Measurements from ENCODE around the gene PRPF31. TPM values are rescaled to one million over a fixed set of nuclear protein-coding genes. Genes with fewer than 3 reads are reported as not detected.

PRPF31 gene, protein sequence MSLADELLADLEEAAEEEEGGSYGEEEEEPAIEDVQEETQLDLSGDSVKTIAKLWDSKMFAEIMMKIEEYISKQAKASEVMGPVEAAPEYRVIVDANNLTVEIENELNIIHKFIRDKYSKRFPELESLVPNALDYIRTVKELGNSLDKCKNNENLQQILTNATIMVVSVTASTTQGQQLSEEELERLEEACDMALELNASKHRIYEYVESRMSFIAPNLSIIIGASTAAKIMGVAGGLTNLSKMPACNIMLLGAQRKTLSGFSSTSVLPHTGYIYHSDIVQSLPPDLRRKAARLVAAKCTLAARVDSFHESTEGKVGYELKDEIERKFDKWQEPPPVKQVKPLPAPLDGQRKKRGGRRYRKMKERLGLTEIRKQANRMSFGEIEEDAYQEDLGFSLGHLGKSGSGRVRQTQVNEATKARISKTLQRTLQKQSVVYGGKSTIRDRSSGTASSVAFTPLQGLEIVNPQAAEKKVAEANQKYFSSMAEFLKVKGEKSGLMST
- total RNA-seq (2022; extraction: Qiagen RNA extraction; ENCODE audit: low read depth), result 105 to 129 TPM (median 117 TPM) in 5 replicates

DNA sequence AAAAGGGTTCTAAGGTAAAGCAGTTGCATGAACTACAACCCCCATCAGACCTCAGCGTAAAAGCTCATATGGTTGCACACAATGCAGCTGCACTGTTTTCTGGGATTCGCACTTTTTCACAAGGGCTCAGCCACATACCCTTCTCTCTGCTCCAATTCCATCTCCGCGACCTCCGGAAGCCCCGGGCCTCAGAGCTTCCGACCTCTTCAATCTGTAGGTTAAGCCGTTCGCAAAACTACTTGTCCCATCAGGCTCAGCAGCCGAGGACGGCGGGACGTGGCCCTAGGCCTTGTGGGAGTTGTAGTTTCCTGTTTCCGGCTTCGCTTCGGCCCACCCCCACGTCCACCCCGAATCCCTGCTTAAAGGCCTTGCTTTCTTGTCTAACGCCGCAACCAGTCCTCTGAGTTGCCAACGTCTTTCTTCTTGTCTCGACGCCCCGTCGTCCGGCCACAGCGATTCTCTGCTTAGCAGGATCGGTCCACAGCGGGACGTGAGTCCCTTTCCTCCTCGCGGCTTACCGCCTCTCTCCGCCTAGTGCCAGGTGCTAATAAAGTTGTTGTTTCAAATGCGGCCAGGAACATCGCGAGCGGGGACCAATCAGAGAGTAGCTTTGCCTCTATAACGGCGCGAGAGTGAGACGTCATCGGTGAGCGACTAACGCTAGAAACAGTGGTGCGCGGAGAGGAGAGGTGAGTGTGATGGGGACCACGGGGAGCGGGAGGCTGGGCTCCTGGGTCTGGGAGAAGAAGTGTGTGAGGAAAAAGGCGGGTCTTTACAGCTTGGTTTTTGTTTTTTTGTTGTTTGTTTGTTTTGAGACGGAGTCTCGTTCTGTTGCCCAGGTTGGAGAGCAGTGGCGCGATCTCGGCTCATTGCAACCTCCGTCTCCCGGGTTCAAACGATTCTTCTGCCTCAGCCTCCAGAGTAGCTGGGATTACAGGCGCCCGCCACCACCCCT is at the start of gene PRPF31, which contains the start of gene TFPT:
Gene PRPF31, plus strand, starts transcription at position 646 of the 955 bp plus-strand sequence. CDS start 2,525 bp downstream, outside the sequence.
Gene TFPT, minus strand, starts transcription at position 549 of the 955 bp plus-strand sequence. Its CDS starts 388 bp downstream, at position 161.

DNA sequence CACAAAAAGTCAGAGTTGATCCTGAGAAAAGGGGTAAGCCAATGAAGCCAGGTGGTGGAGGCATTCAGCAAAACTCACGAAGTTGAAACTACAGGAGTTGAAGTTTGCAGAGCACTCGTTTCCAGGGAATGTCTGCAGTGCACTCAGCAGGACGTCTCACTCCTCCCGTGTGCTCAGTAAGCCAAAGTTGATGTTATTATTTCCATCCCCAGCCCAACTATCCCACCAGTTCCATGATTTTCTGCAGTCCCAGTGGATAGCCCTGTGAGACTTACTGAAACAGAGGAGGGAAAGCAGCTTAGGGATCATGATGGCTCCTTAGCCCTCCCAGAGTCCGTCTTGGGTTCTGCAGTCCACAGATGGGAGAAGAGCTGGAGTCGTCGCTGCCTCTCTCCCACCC is 34.5 kb upstream of the PRPF31 start, which contains the start of gene TARM1:
Gene TARM1, minus strand, starts transcription at position 334 of the 400 bp plus-strand sequence. Its CDS starts 25 bp downstream, at position 309.

DNA sequence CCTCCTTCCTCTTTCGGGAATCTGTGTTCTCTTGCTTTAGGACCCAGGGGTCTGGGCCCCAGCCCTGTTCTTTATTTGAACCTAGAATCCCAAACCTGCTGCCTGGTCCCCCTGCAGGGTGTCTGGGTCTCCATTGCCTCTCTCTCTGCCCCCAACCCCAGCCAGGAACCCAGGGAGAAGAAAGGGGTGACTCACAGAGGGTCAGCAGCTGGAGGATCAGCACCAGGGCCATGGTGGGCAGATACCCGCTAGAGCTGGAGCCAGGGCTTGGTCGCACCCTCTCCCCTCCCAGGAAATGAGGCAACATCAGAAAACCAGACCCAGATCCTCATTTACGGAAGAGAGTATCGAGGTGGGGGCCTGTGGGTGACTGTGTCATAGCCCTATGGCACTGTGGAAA is 15.0 kb upstream of the PRPF31 start, which contains the start of gene OSCAR:
Gene OSCAR, minus strand, starts transcription at position 243 of the 400 bp plus-strand sequence. Its CDS starts 11 bp downstream, at position 232.

DNA sequence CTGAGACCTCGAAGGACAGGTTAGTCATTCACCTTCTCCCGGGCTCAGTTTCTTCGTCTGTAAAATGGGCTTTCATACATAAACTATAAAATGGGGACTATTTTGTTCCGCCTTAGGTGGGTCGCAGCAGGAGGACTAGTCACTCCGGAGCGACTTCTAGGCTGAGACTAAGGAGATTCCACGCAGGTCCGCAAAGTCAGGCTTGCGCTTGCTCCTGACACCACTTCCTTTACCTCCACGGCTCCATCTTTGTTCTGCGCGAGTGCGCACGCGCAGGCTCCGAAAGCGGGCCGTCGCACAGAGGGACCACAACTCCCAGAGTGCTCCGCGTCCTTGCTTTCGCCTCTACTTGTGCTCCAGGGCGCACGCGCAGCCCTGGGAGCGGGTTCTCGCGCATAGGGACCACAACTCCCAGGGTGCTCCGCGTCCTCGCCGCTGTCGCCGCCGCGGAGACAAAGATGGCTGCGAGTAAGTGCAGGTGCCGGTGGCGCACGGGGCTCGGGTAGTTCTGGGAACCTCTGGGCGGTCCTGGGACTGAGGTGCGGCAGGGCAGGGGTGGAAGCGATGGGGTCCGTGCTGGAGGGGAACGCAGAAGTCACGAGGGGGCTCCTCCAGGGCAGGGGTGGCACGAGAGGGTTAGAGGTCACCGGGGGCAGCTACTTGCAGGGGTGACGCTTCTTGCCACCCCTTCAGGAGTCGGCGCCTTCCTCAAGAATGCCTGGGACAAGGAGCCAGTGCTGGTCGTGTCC is 13.0 kb upstream of the PRPF31 start, which contains the start of gene NDUFA3:
Gene NDUFA3, plus strand, starts transcription at position 435 of the 749 bp plus-strand sequence. Its CDS starts 24 bp downstream, at position 459.

DNA sequence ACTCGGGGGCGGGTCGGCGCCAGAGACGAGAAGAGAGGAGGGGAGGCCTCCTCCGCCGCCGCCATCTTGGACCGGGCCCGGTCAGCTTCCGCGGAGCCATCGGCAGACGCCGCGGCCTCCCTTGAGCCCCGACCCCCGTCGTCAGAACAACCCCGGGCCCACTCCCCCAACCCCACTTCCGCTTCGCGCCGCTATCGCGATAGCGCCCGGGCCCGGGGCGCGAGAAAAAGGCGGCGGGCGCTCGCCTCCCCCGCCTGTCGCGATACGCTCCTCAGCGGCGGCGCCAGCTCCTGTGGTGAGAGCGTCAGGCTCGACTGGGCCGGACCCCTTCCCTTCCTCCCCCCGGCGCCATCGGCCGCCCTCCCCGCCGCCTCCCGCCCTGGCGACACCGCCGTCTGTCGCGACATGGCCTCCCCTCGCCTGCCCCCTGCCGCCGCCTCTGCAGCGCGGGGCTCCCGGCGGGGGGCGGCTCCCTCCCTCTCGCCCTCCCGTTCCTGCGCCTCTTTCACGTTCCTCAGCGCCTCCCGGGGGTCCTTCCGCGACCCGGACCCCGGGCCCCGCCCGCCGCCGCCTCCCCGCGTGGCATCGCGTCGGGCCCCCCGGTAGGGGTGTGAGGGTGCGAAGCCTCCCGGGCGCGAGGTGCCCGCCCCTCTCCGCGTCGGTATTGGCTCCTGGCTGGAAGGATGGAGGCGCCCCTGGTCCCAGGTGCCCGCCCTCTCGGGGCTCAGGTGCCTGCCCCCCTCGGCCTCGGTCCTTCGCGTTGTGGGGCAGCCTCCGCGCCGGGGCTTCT is 22.3 kb downstream of the PRPF31 start, which contains the start of gene CNOT3:
Gene CNOT3, plus strand, starts transcription at position 64 of the 790 bp plus-strand sequence. CDS start 5,217 bp downstream, outside the sequence.

DNA sequence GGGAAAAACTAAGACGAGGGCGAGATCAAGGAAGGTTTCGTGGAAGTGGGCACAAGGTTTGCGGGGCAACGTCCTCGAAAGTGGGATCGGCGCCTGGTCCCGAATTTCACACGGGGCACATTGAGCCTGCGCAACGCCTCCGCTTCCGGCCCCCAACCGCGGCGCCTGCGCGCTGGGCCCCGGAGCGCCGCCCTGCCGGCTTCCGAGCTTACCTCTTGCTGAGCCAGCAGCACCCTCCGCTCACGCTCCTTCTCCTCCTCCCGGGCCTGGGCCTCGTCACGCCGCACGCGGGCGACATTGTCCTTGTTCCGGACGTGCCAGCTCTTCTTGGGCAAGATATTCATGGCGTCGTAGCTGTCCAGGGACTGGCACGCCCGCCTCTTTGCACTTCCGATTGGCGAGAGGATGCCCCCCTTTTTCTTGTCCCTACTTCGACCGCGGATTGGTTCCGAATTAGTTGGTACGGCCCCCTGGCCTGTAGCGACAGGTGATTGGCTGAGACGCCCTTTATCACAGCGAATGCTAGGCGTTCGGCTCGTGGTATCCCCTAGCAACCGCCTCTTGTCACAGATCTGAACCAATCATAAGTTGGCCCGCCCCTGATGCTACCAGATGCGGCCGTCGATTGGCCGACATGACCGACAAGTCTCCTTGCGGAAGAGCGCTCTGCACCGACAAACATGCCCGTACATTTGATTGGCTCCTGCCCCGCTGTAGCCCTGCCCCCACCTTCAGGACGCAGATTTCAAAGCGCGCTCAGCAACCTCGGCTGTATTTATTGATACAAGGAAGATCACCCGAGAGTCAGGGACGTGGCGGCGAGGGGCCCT is 44.0 kb downstream of the PRPF31 start, which contains the start of gene LENG1:
Gene LENG1, minus strand, starts transcription at position 370 of the 830 bp plus-strand sequence. Its CDS starts 26 bp downstream, at position 344.

DNA sequence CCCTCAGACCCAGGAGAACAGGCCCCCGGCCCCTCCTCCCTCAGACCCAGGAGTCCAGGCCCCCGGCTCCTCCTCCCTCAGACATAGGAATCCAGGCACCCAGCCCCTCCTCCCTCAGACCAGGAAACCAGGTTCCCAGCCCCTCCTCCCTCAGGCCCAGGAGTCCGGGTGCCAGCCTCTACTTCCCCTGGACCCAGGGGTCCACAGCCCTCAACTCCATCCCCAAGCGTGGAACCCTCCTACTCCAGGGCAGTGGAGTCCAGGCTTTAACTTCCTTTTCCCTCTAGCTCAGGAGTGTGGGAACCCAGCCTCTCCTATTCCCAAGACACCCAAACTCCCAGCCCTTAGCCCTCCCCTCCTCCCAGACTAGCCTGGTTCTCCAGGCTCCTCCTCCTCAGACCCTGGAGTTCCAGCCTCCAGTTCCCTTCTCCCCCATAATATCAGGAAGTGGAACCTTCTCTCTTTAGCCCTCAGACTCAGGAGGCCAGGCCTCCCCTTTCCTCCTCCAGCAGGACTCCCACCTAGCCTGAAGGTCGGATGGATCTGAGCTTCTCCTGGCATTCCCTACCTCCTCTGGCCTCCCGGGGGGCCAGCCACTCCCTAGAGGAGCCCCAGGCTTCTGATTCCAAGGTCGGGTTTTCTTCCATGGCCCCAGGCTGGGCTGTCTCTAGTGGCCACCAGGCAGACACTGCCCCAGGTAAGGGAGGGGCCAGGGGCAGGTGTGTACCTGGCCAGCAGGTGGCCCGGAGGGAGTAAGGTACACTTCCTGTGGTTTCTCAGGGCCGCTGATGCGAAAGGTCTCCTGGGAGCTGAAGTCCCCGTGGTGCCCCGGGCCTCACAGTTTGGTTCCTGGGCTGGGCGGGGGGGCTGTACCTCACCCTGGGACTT is 57.2 kb downstream of the PRPF31 start, which contains the start of gene TMC4:
Gene TMC4, minus strand, starts transcription at position 690 of the 888 bp plus-strand sequence. Its CDS starts 43 bp downstream, at position 647.

Other genes starting within 250 kb of the PRPF31 start
- gene MYADM, start 247.9 kb upstream of the PRPF31 start, total RNA-seq (2022; extraction: Qiagen RNA extraction; ENCODE audit: low read depth), result 219 to 342 TPM (median 291 TPM) in 5 replicates
- 3.5 to 7.1 TPM (median 5.9 TPM) in 5 replicates for gene PRKCG, start 233.6 kb upstream of the PRPF31 start, total RNA-seq (2022; extraction: Qiagen RNA extraction; ENCODE audit: low read depth)
- 6.4 to 10.4 TPM (median 9.3 TPM) in 5 replicates for gene CACNG7, start 206.5 kb upstream of the PRPF31 start, total RNA-seq (2022; extraction: Qiagen RNA extraction; ENCODE audit: low read depth)
- 0.69 to 1.5 TPM (median 1.3 TPM) in 5 replicates for gene CACNG8, start 152.8 kb upstream of the PRPF31 start, total RNA-seq (2022; extraction: Qiagen RNA extraction; ENCODE audit: low read depth)
- 10.5 to 14.4 TPM (median 12.1 TPM) in 5 replicates for gene CACNG6, start 124.1 kb upstream of the PRPF31 start, total RNA-seq (2022; extraction: Qiagen RNA extraction; ENCODE audit: low read depth)
- 0.24 to 1.1 TPM (median 0.49 TPM) in 5 replicates for gene VSTM1, start 51.9 kb upstream of the PRPF31 start, total RNA-seq (2022; extraction: Qiagen RNA extraction; ENCODE audit: low read depth)
- gene TARM1, start 34.4 kb upstream of the PRPF31 start, total RNA-seq (2022; extraction: Qiagen RNA extraction; ENCODE audit: low read depth), result not detected in 5 replicates
- gene OSCAR, start 15.0 kb upstream of the PRPF31 start, total RNA-seq (2022; extraction: Qiagen RNA extraction; ENCODE audit: low read depth), result 0.20 to 0.59 TPM (median 0.32 TPM) in 5 replicates
- 182 to 311 TPM (median 230 TPM) in 5 replicates for gene NDUFA3, start 12.9 kb upstream of the PRPF31 start, total RNA-seq (2022; extraction: Qiagen RNA extraction; ENCODE audit: low read depth)
- 21.4 to 26.1 TPM (median 22.6 TPM) in 5 replicates for gene TFPT, start 97 bp upstream of the PRPF31 start, total RNA-seq (2022; extraction: Qiagen RNA extraction; ENCODE audit: low read depth)
- gene CNOT3, start 22.0 kb downstream of the PRPF31 start, total RNA-seq (2022; extraction: Qiagen RNA extraction; ENCODE audit: low read depth), result 57.2 to 72.3 TPM (median 69.3 TPM) in 5 replicates
- 8.1 to 10.5 TPM (median 8.3 TPM) in 5 replicates for gene LENG1, start 44.0 kb downstream of the PRPF31 start, total RNA-seq (2022; extraction: Qiagen RNA extraction; ENCODE audit: low read depth)
- 0.98 to 2.3 TPM (median 1.2 TPM) in 5 replicates for gene TMC4, start 57.4 kb downstream of the PRPF31 start, total RNA-seq (2022; extraction: Qiagen RNA extraction; ENCODE audit: low read depth)
- 117 to 173 TPM (median 146 TPM) in 5 replicates for gene MBOAT7, start 73.8 kb downstream of the PRPF31 start, total RNA-seq (2022; extraction: Qiagen RNA extraction; ENCODE audit: low read depth)
- 81.1 to 135 TPM (median 123 TPM) in 5 replicates for gene TSEN34, start 75.6 kb downstream of the PRPF31 start, total RNA-seq (2022; extraction: Qiagen RNA extraction; ENCODE audit: low read depth)
- 2,109 to 2,638 TPM (median 2,211 TPM) in 5 replicates for gene RPS9, start 85.1 kb downstream of the PRPF31 start, total RNA-seq (2022; extraction: Qiagen RNA extraction; ENCODE audit: low read depth)
- gene LILRB3, start 107.3 kb downstream of the PRPF31 start, total RNA-seq (2022; extraction: Qiagen RNA extraction; ENCODE audit: low read depth), result 0.16 to 0.28 TPM in 2 of 5 replicates, not detected in the others
- gene LILRA6, start 127.0 kb downstream of the PRPF31 start, total RNA-seq (2022; extraction: Qiagen RNA extraction; ENCODE audit: low read depth), result not detected in 5 replicates
- gene LILRB5, start 141.5 kb downstream of the PRPF31 start, total RNA-seq (2022; extraction: Qiagen RNA extraction; ENCODE audit: low read depth), result 0.02 TPM in 1 of 5 replicates, not detected in the others
- 0.03 to 0.28 TPM in 2 of 5 replicates, not detected in the others for gene LILRB2, start 165.4 kb downstream of the PRPF31 start, total RNA-seq (2022; extraction: Qiagen RNA extraction; ENCODE audit: low read depth)
- gene LILRA5, start 197.4 kb downstream of the PRPF31 start, total RNA-seq (2022; extraction: Qiagen RNA extraction; ENCODE audit: low read depth), result not detected in 5 replicates
- not detected in 5 replicates for gene LILRA4, start 223.4 kb downstream of the PRPF31 start, total RNA-seq (2022; extraction: Qiagen RNA extraction; ENCODE audit: low read depth)
- gene LAIR1, start 249.2 kb downstream of the PRPF31 start, total RNA-seq (2022; extraction: Qiagen RNA extraction; ENCODE audit: low read depth), result not detected in 5 replicates